ENCODE data around the gene OS9.

Gene OS9

GRCh38 chr12:57739914-57740538 is 46.1 kb downstream of the OS9 start:
- H3K9me3 ChIP-seq (replicated peaks; ENCODE audit: low read length) = no peaks in the 10 kb centered on the region
- peaks cover 19% of the 10 kb centered on the region for H3K4me1 ChIP-seq (ENCODE audit: control insufficient read depth, insufficient read depth, low read length)
- no peak overlapping the region for H3K9ac ChIP-seq (ENCODE audit: low read depth, low read length)
- no peaks in the 10 kb centered on the region for H3K36me3 ChIP-seq (ENCODE audit: insufficient read depth, low read length)
- peaks cover 65% of the 10 kb centered on the region for H3K27me3 ChIP-seq (ENCODE audit: control insufficient read depth, insufficient read depth, low read length)
- no peak overlapping the region for H3K4me2 ChIP-seq (ENCODE audit: low read length)
- H3K4me3 ChIP-seq (ENCODE audit: low read length) = no peak overlapping the region

- H3K36me3 ChIP-seq (ENCODE audit: insufficient read depth, low read length) = no peaks in the 10 kb centered on the region
- H3K27me3 ChIP-seq (ENCODE audit: control insufficient read depth, insufficient read depth, low read length) = peaks cover 58% of the 10 kb centered on the region
- peaks cover 20% of the 10 kb centered on the region for H3K4me1 ChIP-seq (ENCODE audit: control insufficient read depth, insufficient read depth, low read length)
- H3K4me2 ChIP-seq (ENCODE audit: low read length) = no peak overlapping the region
- no peaks in the 10 kb centered on the region for H3K9me3 ChIP-seq (replicated peaks; ENCODE audit: low read length)
- no peak overlapping the region for H3K9ac ChIP-seq (ENCODE audit: low read depth, low read length)
- no peak overlapping the region for H3K4me3 ChIP-seq (ENCODE audit: low read length)
These were observed 46.9 kb downstream of the OS9 start for GRCh38 chr12:57740656-57741412.

GRCh38 chr12:57741413-57741789 is 47.5 kb downstream of the OS9 start:
- no peak overlapping the region for H3K4me3 ChIP-seq (ENCODE audit: low read length)
- H3K36me3 ChIP-seq (ENCODE audit: insufficient read depth, low read length) = peaks cover 5% of the 10 kb centered on the region
- peaks cover 20% of the 10 kb centered on the region for H3K4me1 ChIP-seq (ENCODE audit: control insufficient read depth, insufficient read depth, low read length)
- H3K9me3 ChIP-seq (replicated peaks; ENCODE audit: low read length) = no peaks in the 10 kb centered on the region
- H3K27me3 ChIP-seq (ENCODE audit: control insufficient read depth, insufficient read depth, low read length) = peaks cover 52% of the 10 kb centered on the region
- no peak overlapping the region for H3K9ac ChIP-seq (ENCODE audit: low read depth, low read length)
- no peak overlapping the region for H3K4me2 ChIP-seq (ENCODE audit: low read length)

- peaks cover 45% of the 10 kb centered on the region for H3K27me3 ChIP-seq (ENCODE audit: control insufficient read depth, insufficient read depth, low read length)
- peaks cover 17% of the 10 kb centered on the region for H3K4me1 ChIP-seq (ENCODE audit: control insufficient read depth, insufficient read depth, low read length)
- H3K36me3 ChIP-seq (ENCODE audit: insufficient read depth, low read length) = peaks cover 12% of the 10 kb centered on the region
- H3K4me3 ChIP-seq (ENCODE audit: low read length) = no peak overlapping the region
- H3K9me3 ChIP-seq (replicated peaks; ENCODE audit: low read length) = no peaks in the 10 kb centered on the region
- no peak overlapping the region for H3K9ac ChIP-seq (ENCODE audit: low read depth, low read length)
- no peak overlapping the region for H3K4me2 ChIP-seq (ENCODE audit: low read length)
These were observed 48.2 kb downstream of the OS9 start for GRCh38 chr12:57741844-57742738.

- Histone ChIP-seq H3K36me3 (ENCODE audit: insufficient read depth, low read length) (peaks cover 24% of the 10 kb centered on the region), H3K4me2 (ENCODE audit: low read length) (no peak overlapping the region), H3K4me3 (ENCODE audit: low read length) (peak overlapping the region; percentile 87), H3K27me3 (ENCODE audit: control insufficient read depth, insufficient read depth, low read length) (peaks cover 36% of the 10 kb centered on the region), H3K9me3 (replicated peaks; ENCODE audit: low read length) (no peaks in the 10 kb centered on the region), H3K9ac (ENCODE audit: low read depth, low read length) (no peak overlapping the region), H3K4me1 (ENCODE audit: control insufficient read depth, insufficient read depth, low read length) (peaks cover 10% of the 10 kb centered on the region)
These were observed 49.8 kb downstream of the OS9 start for GRCh38 chr12:57743769-57744168.

GRCh38 chr12:57744194-57744776 is 50.4 kb downstream of the OS9 start:
- H3K4me1 ChIP-seq (ENCODE audit: control insufficient read depth, insufficient read depth, low read length) = peaks cover 10% of the 10 kb centered on the region
- H3K36me3 ChIP-seq (ENCODE audit: insufficient read depth, low read length) = peaks cover 28% of the 10 kb centered on the region
- H3K27me3 ChIP-seq (ENCODE audit: control insufficient read depth, insufficient read depth, low read length) = peaks cover 32% of the 10 kb centered on the region
- H3K4me2 ChIP-seq (ENCODE audit: low read length) = peak overlapping the region; percentile 94
- H3K9ac ChIP-seq (ENCODE audit: low read depth, low read length) = peak overlapping the region; percentile 96
- H3K9me3 ChIP-seq (replicated peaks; ENCODE audit: low read length) = no peaks in the 10 kb centered on the region
- peak overlapping the region; percentile 87 for H3K4me3 ChIP-seq (ENCODE audit: low read length)

- H3K9ac ChIP-seq (ENCODE audit: low read depth, low read length) = peak within 1 kb of the TSS; percentile 96
- no peaks in the 10 kb centered on the region for H3K9me3 ChIP-seq (replicated peaks; ENCODE audit: low read length)
- peak within 1 kb of the TSS; percentile 87 for H3K4me3 ChIP-seq (ENCODE audit: low read length)
- H3K4me2 ChIP-seq (ENCODE audit: low read length) = peak within 1 kb of the TSS; percentile 94
- peaks cover 32% of the 10 kb centered on the region for H3K36me3 ChIP-seq (ENCODE audit: insufficient read depth, low read length)
- H3K27me3 ChIP-seq (ENCODE audit: control insufficient read depth, insufficient read depth, low read length) = peaks cover 25% of the 10 kb centered on the region
- H3K4me1 ChIP-seq (ENCODE audit: control insufficient read depth, insufficient read depth, low read length) = peaks cover 10% of the 10 kb centered on the region
These were observed 51.0 kb downstream of the OS9 start, which contains the start of gene TSPAN31 for GRCh38 chr12:57744777-57745484. TSPAN31 (plus strand) TSS chr12:57745039; CDS start chr12:57745155, 116 bp downstream.

- Histone ChIP-seq H3K4me3 (ENCODE audit: low read length) (peak overlapping the region; percentile 87), H3K9ac (ENCODE audit: low read depth, low read length) (peak overlapping the region; percentile 96), H3K4me2 (ENCODE audit: low read length) (peak overlapping the region; percentile 94), H3K9me3 (replicated peaks; ENCODE audit: low read length) (no peaks in the 10 kb centered on the region), H3K36me3 (ENCODE audit: insufficient read depth, low read length) (peaks cover 36% of the 10 kb centered on the region), H3K4me1 (ENCODE audit: control insufficient read depth, insufficient read depth, low read length) (peaks cover 12% of the 10 kb centered on the region), H3K27me3 (ENCODE audit: control insufficient read depth, insufficient read depth, low read length) (peaks cover 20% of the 10 kb centered on the region)
These were observed 51.6 kb downstream of the OS9 start for GRCh38 chr12:57745485-57745881.

GRCh38 chr12:57746025-57746424 is 52.1 kb downstream of the OS9 start:
- Histone ChIP-seq H3K36me3 (ENCODE audit: insufficient read depth, low read length) (peaks cover 41% of the 10 kb centered on the region), H3K4me2 (ENCODE audit: low read length) (peak overlapping the region; percentile 94), H3K4me3 (ENCODE audit: low read length) (peak overlapping the region; percentile 87), H3K4me1 (ENCODE audit: control insufficient read depth, insufficient read depth, low read length) (peaks cover 18% of the 10 kb centered on the region), H3K9me3 (replicated peaks; ENCODE audit: low read length) (no peaks in the 10 kb centered on the region), H3K27me3 (ENCODE audit: control insufficient read depth, insufficient read depth, low read length) (peaks cover 14% of the 10 kb centered on the region), H3K9ac (ENCODE audit: low read depth, low read length) (no peak overlapping the region)

GRCh38 chr12:57749061-57749460 is 55.1 kb downstream of the OS9 start:
- Histone ChIP-seq H3K27me3 (ENCODE audit: control insufficient read depth, insufficient read depth, low read length) (peaks cover 11% of the 10 kb centered on the region), H3K4me1 (ENCODE audit: control insufficient read depth, insufficient read depth, low read length) (peaks cover 27% of the 10 kb centered on the region), H3K9ac (ENCODE audit: low read depth, low read length) (no peak overlapping the region), H3K9me3 (replicated peaks; ENCODE audit: low read length) (no peaks in the 10 kb centered on the region), H3K4me3 (ENCODE audit: low read length) (no peak overlapping the region), H3K36me3 (ENCODE audit: insufficient read depth, low read length) (peaks cover 41% of the 10 kb centered on the region), H3K4me2 (ENCODE audit: low read length) (no peak overlapping the region)

Measured in skeletal muscle satellite cell (primary cell).